ENCODE results near the gene SNAI3. TPM values are rescaled to one million over a fixed set of nuclear protein-coding genes. Genes with fewer than 3 reads are reported as not detected.

SNAI3 gene
- total and polyA plus RNA-seq, 10 donors = 4.8 to 7.8 (median 6.4) TPM

DNA sequence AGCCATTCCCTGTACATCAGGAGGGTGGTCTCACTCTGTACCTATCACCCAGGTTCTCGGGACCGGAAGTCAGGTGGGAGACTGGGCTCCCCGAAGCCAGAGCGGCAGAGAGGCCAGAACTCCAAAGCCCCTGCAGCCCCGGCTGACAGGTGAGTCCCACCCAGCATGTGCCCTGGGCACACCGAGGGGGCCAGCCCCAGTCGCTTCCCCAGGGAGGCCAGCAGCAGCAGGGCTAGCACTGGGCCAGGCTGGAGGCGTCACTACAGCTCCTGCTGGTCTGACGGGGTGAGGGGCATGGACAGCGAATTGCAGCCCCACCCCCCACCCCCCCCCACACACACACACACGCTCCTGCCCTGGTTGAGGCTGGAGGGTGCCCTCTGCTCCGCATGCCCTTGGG is 55.9 kb downstream of the SNAI3 start:
- Histone ChIP-seq H3K27me3 (replicated peaks in 1 of 7) (peaks cover 0 to 4% (median 0%) of the 10 kb centered on the region in 7 donors), H3K4me1 (peaks cover 12 to 56% (median 36%) of the 10 kb centered on the region in 6 donors), H3K4me3 (no peak overlapping the region), H3K27ac (no peak overlapping the region), H3K36me3 (peaks cover 0 to 81% (median 62%) of the 10 kb centered on the region in 6 donors), H3K9me3 (no peaks in the 10 kb centered on the region)
- intact Hi-C loops (cut with DNase I; ENCODE audit: low total_unique reads) = no loop called here
- 89 to 96% (median 94%) methylated on average over 4 to 12 of the region's 12 CpGs for WGBS, 5 donors
- DNase-seq = no peak
- no peak for TF ChIP-seq POLR2AphosphoS5 (IDR thresholded peaks at IDR 0.05)
- TF ChIP-seq CTCF (IDR thresholded peaks at IDR 0.05 in 8 of 11, conservative IDR thresholded peaks at IDR 0.05 in 3 of 11) = no peak
- no peak for TF ChIP-seq POLR2A (IDR thresholded peaks at IDR 0.05)

DNA sequence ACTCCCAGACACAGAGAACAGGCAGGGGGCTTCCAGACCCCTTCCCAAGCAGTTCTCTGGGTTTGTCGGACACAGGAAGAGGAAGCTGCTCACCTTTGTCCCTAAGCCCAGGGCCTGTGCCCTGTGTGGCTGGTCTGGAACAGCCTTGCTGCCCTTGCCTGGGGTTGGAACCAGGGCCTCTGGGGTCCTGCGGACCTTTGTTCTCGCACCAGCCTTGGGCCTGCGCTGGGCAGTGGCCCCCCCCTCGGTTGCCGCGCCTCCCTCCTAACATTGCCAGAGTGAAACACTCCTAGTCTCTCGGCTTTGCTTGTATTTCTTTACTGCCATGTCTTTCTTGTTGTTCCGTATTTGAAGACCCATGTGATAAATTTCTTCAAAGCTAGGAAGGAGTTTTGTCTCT is 56.5 kb downstream of the SNAI3 start:
- DNase-seq = no peak
- intact Hi-C loops (cut with DNase I; ENCODE audit: low total_unique reads) = no loop called here
- H3K9me3 ChIP-seq = no peaks in the 10 kb centered on the region
- WGBS, 5 donors = 86 to 97% (median 87%) methylated on average over 7 to 9 of the region's 9 CpGs
- H3K27ac ChIP-seq = no peak overlapping the region
- H3K4me3 ChIP-seq = no peak overlapping the region
- H3K4me1 ChIP-seq = peaks cover 12 to 50% (median 30%) of the 10 kb centered on the region in 6 donors
- peaks cover 0 to 87% (median 68%) of the 10 kb centered on the region in 6 donors for H3K36me3 ChIP-seq
- TF ChIP-seq POLR2A (IDR thresholded peaks at IDR 0.05) (no peak), POLR2AphosphoS5 (IDR thresholded peaks at IDR 0.05) (peak in 2 of 3 donors; percentile 6 to 10), CTCF (IDR thresholded peaks at IDR 0.05 in 8 of 11, conservative IDR thresholded peaks at IDR 0.05 in 3 of 11) (no peak)
- no peaks in the 10 kb centered on the region for H3K27me3 ChIP-seq (replicated peaks in 1 of 7)

DNA sequence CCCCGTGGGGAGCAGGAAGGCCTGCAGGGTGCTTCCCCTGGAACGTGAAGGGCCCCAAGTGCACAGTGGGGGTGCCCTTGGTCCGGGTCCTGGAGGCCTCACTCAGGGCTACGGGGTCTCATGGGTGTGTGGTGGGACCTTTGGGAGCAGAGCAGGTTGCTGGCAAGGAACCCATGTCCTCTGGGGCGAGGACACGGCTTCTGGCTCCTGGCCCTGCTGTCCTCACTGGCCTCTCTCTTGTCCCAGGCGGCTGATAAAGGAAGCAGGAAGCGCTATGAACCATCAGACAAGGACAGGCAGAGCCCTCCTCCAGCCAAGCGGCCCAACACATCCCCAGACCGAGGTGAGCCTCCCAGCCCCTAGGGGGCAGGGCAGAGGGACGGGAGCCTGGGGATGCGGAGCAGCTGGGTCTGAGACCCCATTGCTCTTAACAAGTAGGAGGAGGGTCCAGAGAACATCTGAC is 57.8 kb downstream of the SNAI3 start:
- peak in 8 of 11 experiments; percentile 40 to 65 (median 56) for TF ChIP-seq CTCF (IDR thresholded peaks at IDR 0.05 in 8 of 11, conservative IDR thresholded peaks at IDR 0.05 in 3 of 11)
- TF ChIP-seq POLR2AphosphoS5 (IDR thresholded peaks at IDR 0.05) = peak; percentile 72 to 79 (median 73)
- no peak for TF ChIP-seq POLR2A (IDR thresholded peaks at IDR 0.05)
- no peaks in the 10 kb centered on the region for H3K9me3 ChIP-seq
- H3K4me1 ChIP-seq = peaks cover 4 to 37% (median 18%) of the 10 kb centered on the region in 6 donors
- peak overlapping the region in 5 of 8 donors; percentile 3 to 66 (median 44) for H3K27ac ChIP-seq
- intact Hi-C loops (cut with DNase I; ENCODE audit: low total_unique reads) = no loop called here
- H3K27me3 ChIP-seq (replicated peaks in 1 of 7) = no peaks in the 10 kb centered on the region
- H3K4me3 ChIP-seq = no peak overlapping the region
- 51 to 66% (median 61%) methylated on average over 5 to 12 of the region's 12 CpGs for WGBS, 5 donors
- H3K36me3 ChIP-seq = peaks cover 1 to 100% (median 81%) of the 10 kb centered on the region in 6 donors
- DNase-seq = peak; percentile 82

Small RNA genes within 50 kb of the gene (microRNA-seq; reads per million reads assigned to microRNA genes)
- gene MIR4722 = 0 to 0.35 (median 0) reads per million in 3 donors

Other genes starting within 250 kb of the SNAI3 start
- gene ZFPM1, start 233.2 kb downstream of the SNAI3 start, total RNA-seq = 10 to 100 TPM in 4 of 7 donors, 1 to 10 TPM in 3; 4.5 to 25.3 (median 16.2) TPM
- gene ZFPM1, start 233.2 kb downstream of the SNAI3 start, polyA plus RNA-seq = 10 to 100 TPM in 1 of 3 donors, 1 to 10 TPM in 2; 2.3 to 10.2 (median 2.8) TPM
- 10 to 100 TPM; 24.1 to 65.2 (median 53.6) TPM for gene ZC3H18, start 116.1 kb downstream of the SNAI3 start, total RNA-seq
- 10 to 100 TPM; 18.0 to 29.3 (median 18.3) TPM for gene ZC3H18, start 116.1 kb downstream of the SNAI3 start, polyA plus RNA-seq
- 1 to 10 TPM in 1 of 7 donors, under 1 TPM in 1, not detected in 5; 0.82 to 1.2 TPM for gene IL17C, start 47.9 kb downstream of the SNAI3 start, total RNA-seq
- under 1 TPM; 0.39 to 0.64 (median 0.47) TPM for gene IL17C, start 47.9 kb downstream of the SNAI3 start, polyA plus RNA-seq
- gene CYBA, start 35.5 kb downstream of the SNAI3 start, total RNA-seq = 100 to 1,000 TPM; 557 to 820 (median 628) TPM
- 100 to 1,000 TPM; 649 to 925 (median 917) TPM for gene CYBA, start 35.5 kb downstream of the SNAI3 start, polyA plus RNA-seq
- 10 to 100 TPM; 24.1 to 49.3 (median 35.1) TPM for gene MVD, start 23.4 kb downstream of the SNAI3 start, total RNA-seq
- gene MVD, start 23.4 kb downstream of the SNAI3 start, polyA plus RNA-seq = 10 to 100 TPM; 35.1 to 74.9 (median 57.3) TPM
- 100 to 1,000 TPM in 3 of 7 donors, 10 to 100 TPM in 4; 63.7 to 135 (median 99.1) TPM for gene RNF166, start 19.9 kb upstream of the SNAI3 start, total RNA-seq
- gene RNF166, start 19.9 kb upstream of the SNAI3 start, polyA plus RNA-seq = 100 to 1,000 TPM in 1 of 3 donors, 10 to 100 TPM in 2; 55.7 to 132 (median 75.1) TPM
- gene CTU2, start 20.0 kb upstream of the SNAI3 start, total RNA-seq = 10 to 100 TPM in 4 of 7 donors, 1 to 10 TPM in 3; 7.2 to 28.2 (median 11.7) TPM
- gene CTU2, start 20.0 kb upstream of the SNAI3 start, polyA plus RNA-seq = 10 to 100 TPM; 16.6 to 24.5 (median 16.8) TPM
- 100 to 1,000 TPM; 154 to 249 (median 199) TPM for gene PIEZO1, start 98.7 kb upstream of the SNAI3 start, total RNA-seq
- 100 to 1,000 TPM; 145 to 385 (median 371) TPM for gene PIEZO1, start 98.7 kb upstream of the SNAI3 start, polyA plus RNA-seq
- 10 to 100 TPM in 2 of 7 donors, 1 to 10 TPM in 5; 1.5 to 17.2 (median 5.3) TPM for gene CDT1, start 117.3 kb upstream of the SNAI3 start, total RNA-seq
- gene CDT1, start 117.3 kb upstream of the SNAI3 start, polyA plus RNA-seq = 1 to 10 TPM in 2 of 3 donors, under 1 TPM in 1; 1.00 to 3.9 (median 2.5) TPM
- gene APRT, start 125.4 kb upstream of the SNAI3 start, total RNA-seq = 100 to 1,000 TPM in 3 of 7 donors, 10 to 100 TPM in 4; 84.1 to 112 (median 96.8) TPM
- gene APRT, start 125.4 kb upstream of the SNAI3 start, polyA plus RNA-seq = 100 to 1,000 TPM; 187 to 259 (median 225) TPM
- gene GALNS, start 170.4 kb upstream of the SNAI3 start, total RNA-seq = 10 to 100 TPM; 37.6 to 71.6 (median 53.4) TPM
- gene GALNS, start 170.4 kb upstream of the SNAI3 start, polyA plus RNA-seq = 10 to 100 TPM in 2 of 3 donors, 1 to 10 TPM in 1; 9.7 to 19.5 (median 11.1) TPM
- 10 to 100 TPM; 28.9 to 44.1 (median 38.6) TPM for gene TRAPPC2L, start 170.6 kb upstream of the SNAI3 start, total RNA-seq
- gene TRAPPC2L, start 170.6 kb upstream of the SNAI3 start, polyA plus RNA-seq = 10 to 100 TPM; 55.0 to 87.5 (median 74.2) TPM
- gene PABPN1L, start 180.2 kb upstream of the SNAI3 start, total RNA-seq = 1 to 10 TPM in 1 of 7 donors, under 1 TPM in 2, not detected in 4; 0.72 to 1.3 (median 0.85) TPM
- gene PABPN1L, start 180.2 kb upstream of the SNAI3 start, polyA plus RNA-seq = under 1 TPM; 0.26 to 0.67 (median 0.29) TPM

Measured in spleen (tissue), 11 donors.